Left ventricle myocardium superior (tissue), 1 donor: Measurements from ENCODE around the gene EOMES. TPM values are rescaled to one million over a fixed set of nuclear protein-coding genes. Genes with fewer than 3 reads are reported as not detected.

Experiments used
- ATAC-seq: fragments of 200-7000 bp; cut with Tn5 transposase; one replicate; pipeline ENCODE4 v1.9.1; 2020; ENCODE audit warnings: mild to moderate bottlenecking, moderate library complexity
- DNase-seq: peaks from one replicate; pipeline ENCODE4 v3.0.0-alpha.2; 2020
- intact Hi-C: fragments of 100-400 bp; cut with micrococcal nuclease; formaldehyde crosslinking; loops from one replicate; pipeline ENCODE4 v1.11.0; 2022
- total RNA-seq: library from RNA; stranded (reverse); fragmentation: NEBNext Ultra II Directional; extraction: Animal tissue kit (Norgen Biotek cat#: 25700); gene quantifications from one replicate; pipeline ENCODE4 v1.2.1, GENCODE V29; 2021
- donor health status: DM: no; HTN: yes; CAD: no; lungs with severe emphysema.

Gene EOMES
- total RNA-seq, 1 donor from 2014 or later = 0.17 TPM

- DNase-seq (no peak), ATAC-seq (no peak)
- intact Hi-C loops = no loop called here
Observed at GRCh38 chr3:27723456-27723814, 1.3 kb upstream of the EOMES start.

GRCh38 chr3:27723001-27723445 is 900 bp upstream of the EOMES start:
- ATAC-seq = no peak
- DNase-seq = no peak
- intact Hi-C loops = no loop called here

- no peak for ATAC-seq
- intact Hi-C loops = no loop called here
- no peak for DNase-seq
Observed at GRCh38 chr3:27720899-27721716, 1.0 kb downstream of the EOMES start.

DNA sequence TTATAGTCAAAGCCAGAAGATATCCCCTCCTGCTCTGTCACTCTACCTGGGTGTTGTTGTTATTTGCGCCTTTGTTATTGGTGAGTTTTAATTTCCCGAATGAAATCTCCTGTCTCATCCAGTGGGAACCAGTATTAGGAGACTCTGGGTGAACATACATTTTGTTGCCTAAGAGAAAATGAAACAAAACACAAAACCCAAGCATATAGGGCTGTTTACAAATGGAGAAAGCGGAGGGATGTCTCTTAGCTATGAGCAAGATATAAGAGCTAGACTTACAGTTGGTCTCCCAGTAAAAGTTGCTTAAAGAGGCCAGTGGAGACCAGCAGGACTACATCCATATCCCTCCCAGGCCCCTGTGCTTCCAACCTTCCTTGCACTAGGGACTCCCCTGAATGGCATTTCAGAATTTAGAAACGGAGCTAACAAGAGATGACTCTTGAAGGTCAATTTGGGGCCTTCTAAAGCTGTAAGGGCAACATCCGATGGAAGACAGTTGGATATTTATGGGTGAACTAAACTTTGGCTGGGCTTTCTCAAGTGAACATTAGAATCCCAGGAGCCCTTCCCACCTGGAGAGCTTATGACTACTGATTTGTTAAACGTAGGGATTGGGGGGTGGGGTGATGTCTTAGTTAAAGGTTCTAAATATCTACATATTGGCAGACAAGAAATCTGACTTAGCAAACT is 2.7 kb downstream of the EOMES start:
- DNase-seq (no peak), ATAC-seq (no peak)
- intact Hi-C loops = no loop called here

DNA sequence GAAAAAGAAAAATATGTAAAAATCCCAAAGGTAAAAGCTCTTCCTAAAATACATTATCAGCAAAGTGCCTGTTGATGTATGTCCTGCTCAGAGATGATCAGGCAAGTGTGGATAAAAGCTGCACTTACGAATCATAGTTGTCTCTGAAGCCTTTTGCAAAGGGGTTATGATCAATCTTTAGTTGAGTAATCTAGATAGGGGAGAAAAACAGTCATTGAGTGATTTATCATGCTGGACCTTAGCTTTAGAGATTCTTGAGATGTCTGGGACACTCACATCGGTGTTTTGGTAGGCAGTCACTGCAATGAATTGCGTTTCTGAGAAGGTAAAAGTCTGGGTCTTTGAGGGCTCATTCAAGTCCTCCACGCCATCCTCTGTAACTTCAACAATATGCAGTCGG is 3.7 kb downstream of the EOMES start:
- DNase-seq = no peak
- no peak for ATAC-seq
- intact Hi-C loops = no loop called here

DNA sequence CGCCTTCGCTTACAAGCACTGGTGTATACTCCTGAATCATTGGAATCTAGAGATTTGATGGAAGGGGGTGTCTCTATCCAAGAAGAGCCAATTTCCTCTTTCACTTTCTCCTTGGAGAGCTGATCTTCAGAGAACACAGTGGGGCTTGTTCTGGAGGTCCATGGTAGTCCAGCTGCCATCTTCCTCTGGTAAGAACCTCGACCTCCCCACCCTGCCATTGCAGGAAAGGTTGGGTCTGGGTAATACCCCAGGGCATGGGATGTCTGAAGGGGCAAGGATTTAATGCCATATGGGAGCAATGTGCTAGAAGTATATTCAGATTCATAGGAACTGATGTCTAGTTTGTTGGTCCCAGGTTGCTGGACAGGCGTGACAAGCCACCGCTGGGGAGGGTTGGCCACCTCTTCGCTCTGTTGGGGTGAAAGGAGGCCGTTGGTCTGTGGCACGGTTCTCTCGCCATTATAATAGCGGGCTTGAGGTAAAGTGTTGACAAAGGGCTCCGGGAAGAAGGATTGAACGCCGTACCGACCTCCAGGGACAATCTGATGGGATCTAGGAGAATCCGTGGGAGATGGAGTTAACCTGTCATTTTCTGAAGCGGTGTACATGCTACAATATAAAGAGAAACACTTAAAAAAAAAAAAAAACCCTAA is 4.8 kb downstream of the EOMES start:
- intact Hi-C loops = no loop called here

DNA sequence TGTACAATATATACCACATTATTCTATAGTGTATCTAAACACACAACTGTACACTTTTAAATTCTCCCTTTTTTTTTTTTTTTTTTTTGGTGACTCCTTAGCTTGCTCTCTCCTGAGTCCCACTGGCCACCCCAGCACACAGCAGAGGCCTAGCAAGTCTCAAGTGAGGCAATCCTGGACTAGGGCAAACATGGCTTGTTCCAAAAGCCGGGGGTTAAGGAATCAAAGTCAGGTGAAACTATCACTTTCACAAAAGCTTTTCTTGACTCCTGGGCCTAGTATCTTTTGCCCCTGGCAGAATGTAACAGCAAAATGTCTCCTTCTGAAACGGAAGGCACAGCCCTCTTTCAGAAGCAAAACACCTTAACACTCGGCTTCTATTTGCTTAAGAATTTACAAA is 5.8 kb downstream of the EOMES start:
- no peak for DNase-seq
- ATAC-seq = no peak
- intact Hi-C loops = no loop called here

More for the DNA sequence above, 4.8 kb downstream of the EOMES start:
- no peak for DNase-seq
- ATAC-seq = no peak

GRCh38 chr3:27715863-27716262 is 6.3 kb downstream of the EOMES start:
- no peak for DNase-seq
- intact Hi-C loops = no loop called here
- no peak for ATAC-seq

GRCh38 chr3:27715454-27715806 is 6.7 kb downstream of the EOMES start:
- intact Hi-C loops = no loop called here
- ATAC-seq (no peak), DNase-seq (no peak)

GRCh38 chr3:27714692-27715453 is 7.2 kb downstream of the EOMES start:
- no peak for ATAC-seq
- intact Hi-C loops = no loop called here
- peak; percentile 39 for DNase-seq

GRCh38 chr3:27714146-27714526 is 8.0 kb downstream of the EOMES start:
- ATAC-seq (no peak), DNase-seq (no peak)
- intact Hi-C loops = no loop called here

GRCh38 chr3:27713435-27714145 is 8.5 kb downstream of the EOMES start:
- ATAC-seq (peak; percentile 26), DNase-seq (no peak)
- intact Hi-C loops = loop anchor here (2.0 kb wide), 1 partner anchor 615 kb away; no protein-coding TSS in a partner anchor

DNA sequence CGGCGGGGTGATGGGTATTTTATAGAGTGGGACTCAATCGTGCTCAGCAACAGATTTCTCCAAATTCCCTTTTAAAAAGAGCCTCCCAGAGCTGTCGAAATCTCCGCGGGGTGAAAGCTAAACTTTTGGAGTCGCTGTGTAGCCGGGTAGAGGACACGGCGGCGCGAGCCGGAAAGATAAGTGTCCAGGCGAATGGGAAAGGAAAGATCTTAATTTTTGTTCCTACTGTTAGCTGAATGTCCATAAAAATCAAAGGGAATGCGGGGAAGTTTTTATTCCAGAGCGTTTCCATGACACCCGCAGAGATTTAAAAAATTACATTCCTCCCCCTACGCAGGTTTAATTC is 9.1 kb downstream of the EOMES start:
- intact Hi-C loops = loop anchor here (2.0 kb wide), 1 partner anchor 616 kb away; no protein-coding TSS in a partner anchor
- ATAC-seq (peak; percentile 60), DNase-seq (no peak)

DNA sequence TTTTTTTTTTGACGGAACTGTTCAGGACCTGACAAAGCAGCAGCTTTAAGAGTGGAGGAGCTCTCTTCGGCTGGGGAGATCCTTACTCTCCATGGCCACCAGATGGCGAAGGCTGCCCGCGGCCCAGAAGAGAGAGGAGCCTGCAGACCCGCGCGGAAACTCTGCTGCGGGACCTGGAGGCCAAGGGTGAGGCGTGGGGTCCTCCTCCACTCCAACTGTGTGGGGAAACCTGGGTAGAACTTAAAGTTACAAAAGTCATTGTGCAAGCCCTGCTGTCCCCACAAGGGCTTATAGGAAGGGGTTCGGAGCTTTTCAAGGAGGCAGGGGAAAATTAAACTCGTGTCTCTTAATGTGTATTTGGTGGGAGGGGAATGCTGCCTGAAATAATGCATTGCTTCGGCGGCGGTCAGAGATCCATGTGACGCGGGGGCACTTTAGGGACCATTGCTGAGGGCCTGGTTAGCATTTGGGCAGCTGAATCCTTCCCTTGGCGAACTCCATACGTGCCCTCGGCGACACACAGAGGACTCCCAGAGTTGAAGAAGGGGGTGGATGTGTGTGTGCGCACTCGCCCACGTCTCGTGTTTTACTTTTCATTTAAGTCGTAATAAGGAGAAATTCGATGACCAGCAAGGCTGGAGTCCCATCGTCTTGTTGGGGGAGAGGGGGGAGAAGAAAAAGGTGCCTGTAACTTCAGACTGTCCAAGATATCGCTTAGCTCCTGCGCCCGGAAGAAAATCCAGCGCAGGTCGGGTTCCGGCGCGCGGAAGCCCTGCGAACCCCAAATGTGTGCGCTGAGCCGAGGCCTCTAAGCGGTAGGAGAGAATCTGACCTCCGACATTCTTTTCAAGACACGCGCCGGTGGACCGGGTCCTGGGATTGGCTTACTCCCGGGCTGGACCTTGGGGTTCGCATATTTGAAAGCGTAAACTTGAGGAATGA is 9.7 kb downstream of the EOMES start:
- ATAC-seq = peak; percentile 98
- peak; percentile 82 for DNase-seq
- intact Hi-C loops = loop anchor here (2.0 kb wide), 1 partner anchor 616 kb away; no protein-coding TSS in a partner anchor

- no peak for DNase-seq
- intact Hi-C loops = no loop called here
- ATAC-seq = no peak
Observed at GRCh38 chr3:27708250-27708649, 13.9 kb downstream of the EOMES start.

DNA sequence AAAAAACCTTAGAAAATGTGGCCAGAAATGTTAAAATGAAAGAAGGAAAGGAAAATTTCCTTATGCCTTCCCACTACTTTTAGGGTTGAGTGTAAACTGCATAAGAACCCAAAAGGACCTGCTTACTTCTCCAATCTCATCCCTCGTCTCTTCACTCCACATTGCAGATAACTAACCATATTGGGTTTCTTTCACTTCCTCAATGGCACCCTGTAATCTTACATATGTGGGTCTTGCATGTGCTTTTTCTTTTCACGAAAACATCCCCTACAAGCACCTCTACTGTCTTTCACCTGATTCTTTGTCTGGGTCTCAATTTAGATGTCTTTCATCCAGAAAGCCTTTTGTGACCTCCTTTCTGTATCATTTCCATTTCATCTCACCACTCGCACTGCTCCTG is 23.1 kb downstream of the EOMES start:
- ATAC-seq = no peak
- intact Hi-C loops = no loop called here
- DNase-seq = no peak

DNA sequence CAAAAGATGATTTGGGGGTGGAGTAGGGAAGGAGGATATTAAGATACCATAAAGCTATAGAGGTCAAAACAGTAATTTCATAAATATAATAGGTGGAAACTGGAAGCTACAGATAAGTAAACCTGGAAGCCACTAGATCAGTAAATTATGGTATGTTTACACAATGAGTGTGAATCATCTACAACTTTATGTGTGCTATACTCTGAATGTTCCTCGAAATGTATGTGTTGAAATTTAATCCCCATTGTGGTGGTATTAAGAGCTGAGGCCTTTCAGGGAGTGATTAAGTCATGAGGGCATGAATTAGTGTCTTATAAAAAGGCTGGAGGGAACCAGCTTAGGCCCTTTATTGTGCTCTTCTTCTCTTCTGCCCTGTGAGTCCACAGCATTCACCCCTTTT is 25.2 kb downstream of the EOMES start:
- ATAC-seq = no peak
- no peak for DNase-seq
- intact Hi-C loops = no loop called here

DNA sequence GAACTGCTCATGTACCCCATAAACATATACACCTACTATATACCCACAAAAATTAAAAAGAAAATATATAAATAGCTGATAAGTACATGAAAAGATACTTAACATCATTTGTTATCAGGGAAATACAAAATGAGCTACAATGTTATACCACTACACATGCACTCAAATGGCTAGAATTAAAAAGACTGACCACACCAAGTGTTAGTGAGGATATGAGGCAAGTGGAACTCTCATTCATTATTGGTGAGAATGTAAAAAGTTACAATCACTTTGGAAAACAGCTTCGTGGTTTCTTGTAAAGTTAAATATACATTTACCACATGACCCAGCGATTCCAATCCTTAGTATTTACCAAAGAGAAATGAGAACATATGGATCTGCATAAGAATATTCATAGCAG is 26.5 kb downstream of the EOMES start:
- ATAC-seq (no peak), DNase-seq (no peak)
- intact Hi-C loops = no loop called here
